K562 (cell line): ENCODE results near the gene ZBTB16. TPM values are rescaled to one million over a fixed set of nuclear protein-coding genes. Genes with fewer than 3 reads are reported as not detected.

Experiments used
- CBFB ChIP-seq: sonication (generic); formaldehyde crosslinking; IDR thresholded peaks from 2 replicates; pipeline ENCODE4 v1.4.0; 2020; ENCODE audit warnings: mild to moderate bottlenecking, missing genetic modification reagents
- CTBP1 ChIP-seq: fragments of 450-650 bp; IDR thresholded peaks from 2 replicates; pipeline ENCODE4 v1.6.1; 2016; ENCODE audit warnings: borderline replicate concordance
- DMBX1 ChIP-seq: fragments of 250-450 bp; sonication (Bioruptor Pico); IDR thresholded peaks from 2 replicates; pipeline ENCODE4 v1.8.0; 2022; ENCODE audit warnings: inconsistent platforms, mild to moderate bottlenecking, moderate library complexity, borderline replicate concordance
- ELF2 ChIP-seq: fragments of 250-450 bp; sonication (Bioruptor Pico); IDR thresholded peaks from 2 replicates; pipeline ENCODE4 v1.5.0; 2021; ENCODE audit warnings: mild to moderate bottlenecking
- NFIC ChIP-seq: fragments of 450-650 bp; IDR thresholded peaks from 2 replicates; pipeline ENCODE4 v1.6.1; 2017; ENCODE audit warnings: mild to moderate bottlenecking, inconsistent platforms
- RAD21 ChIP-seq, 2 experiments: fragments of 250-450 bp in 1 of 2; fragments of 450-650 bp in 1 of 2; sonication (Bioruptor Pico) in 1 of 2; formaldehyde crosslinking in 1 of 2; IDR thresholded peaks in 1 of 2; conservative IDR thresholded peaks in 1 of 2; 2 replicates each; pipeline versions ENCODE4 v1.4.0 to v1.8.0; 2020 to 2022; ENCODE audit warnings: mild to moderate bottlenecking in 2 of 2, moderate library complexity in 1 of 2
- RCOR1 ChIP-seq, 2 experiments: IDR thresholded peaks; 2 replicates each; pipeline ENCODE4 v1.6.1; 2012; ENCODE audit warnings: low read depth in 2 of 2, low read length in 2 of 2, borderline replicate concordance in 1 of 2, improper control_type of control experiment in 1 of 2
- TCF3 ChIP-seq: sonication (generic); formaldehyde crosslinking; IDR thresholded peaks from 2 replicates; pipeline ENCODE4 v1.4.0; 2020; ENCODE audit warnings: mild to moderate bottlenecking, missing genetic modification reagents
- ZBTB1 ChIP-seq: sonication (generic); formaldehyde crosslinking; IDR thresholded peaks from 2 replicates; pipeline ENCODE4 v1.8.1; 2023; ENCODE audit warnings: missing genetic modification reagents, low read depth, mild to moderate bottlenecking, borderline replicate concordance
- ZBTB7A ChIP-seq: IDR thresholded peaks from 2 replicates; pipeline ENCODE4 v1.6.1; 2011; ENCODE audit warnings: low read depth, mild to moderate bottlenecking, low read length, moderate library complexity, borderline replicate concordance; ENCODE audit not compliant: control insufficient read depth
- ZFP36 ChIP-seq: fragments of 150-350 bp; IDR thresholded peaks from 2 replicates; pipeline ENCODE4 v1.6.1; 2018; ENCODE audit warnings: low read length, low read depth; ENCODE audit not compliant: partially characterized antibody
- ZNF280B ChIP-seq: fragments of 250-450 bp; sonication (Bioruptor Pico); IDR thresholded peaks from 2 replicates; pipeline ENCODE4 v1.5.1; 2021; ENCODE audit warnings: mild to moderate bottlenecking
- polyA plus RNA-seq, 8 experiments: library from polyadenylated mRNA; depleted of rRNA in 4 of 8; stranded (reverse) in 5 of 8; unstranded in 3 of 8; fragments of >200 nt; fragmentation: Nextera tagmentation in 2 of 8; fragmentation: Illumina TruSeq in 1 of 8; extraction: Ambion mirVana in 2 of 8; extraction: Trizol in 1 of 8; gene quantifications; 2 replicates each; pipeline versions ENCODE4 v1.2.1 to v1.2.3, GENCODE V29; 2011 to 2014; ENCODE audit warnings: inconsistent platforms in 1 of 8, missing spikeins in 1 of 8
- total RNA-seq, 7 experiments: library from RNA; depleted of rRNA in 6 of 7; stranded (reverse); fragments of >200 nt in 6 of 7; fragmentation: Illumina TruSeq in 2 of 7; extraction: Trizol in 2 of 7; gene quantifications; 2 replicates each; pipeline versions ENCODE4 v1.2.1 to v1.2.3, GENCODE V29; 2011 to 2021; ENCODE audit warnings: low replicate concordance in 1 of 7
- TF ChIP-seq, protein P1 (sequence below), 2 experiments: fragments of 450-650 bp; formaldehyde crosslinking in 1 of 2; IDR thresholded peaks; 2 replicates each; pipeline versions ENCODE4 v1.4.0 to v1.6.1; 2014 to 2020; ENCODE audit warnings: mild to moderate bottlenecking in 2 of 2, borderline replicate concordance in 1 of 2, low read depth in 1 of 2
- TF ChIP-seq, protein P2 (sequence below), 2 experiments: IDR thresholded peaks; 2 replicates each; pipeline ENCODE4 v1.6.1; 2012; ENCODE audit warnings: improper control_type of control experiment in 2 of 2, low read depth in 2 of 2, low read length in 2 of 2, borderline replicate concordance in 1 of 2

ZBTB16 gene
- total and polyA plus RNA-seq, 9 of the 15 experiments (the other 6 are each of a cell fraction or from before 2014, with no cell fraction given) = 0.06 to 0.40 (median 0.24) TPM; not detected in 4

GRCh38 chr11:114036147-114036811, 23.2 kb upstream of the ZBTB16 start (continued):
- TF ChIP-seq ZNF280B (CRISPR knock-in tag) (no peak), TCF3 (CRISPR knock-in tag) (peak; percentile 23; the same call in 1 of the 2 replicates), ELF2 (CRISPR knock-in tag) (no peak), ZFP36 (peak; percentile 20), ZBTB1 (CRISPR knock-in tag) (no peak), RCOR1 (IDR thresholded peaks at IDR 0.05; ENCODE audit: borderline replicate concordance in 1 of 2, low read depth in 2 of 2, low read length in 2 of 2) (0 out of 4 replicates have a peak, but pooled peaks of 1 of the 2 experiments have one; percentile 18), NFIC (peak; percentile 74), CBFB (CRISPR knock-in tag) (0 out of 2 replicates have a peak, but pooled peaks have one; percentile 32), ZBTB7A (peak; percentile 60; the same call in 1 of the 2 replicates), RAD21 (CRISPR knock-in tag; conservative IDR thresholded peaks at IDR 0.05 in 1 of 2, IDR thresholded peaks at IDR 0.05 in 1 of 2) (peak; percentile 88 to 90), CTBP1 (peak; percentile 26; the same call in 1 of the 2 replicates), DMBX1 (no peak)
- TF ChIP-seq, protein P1, sequence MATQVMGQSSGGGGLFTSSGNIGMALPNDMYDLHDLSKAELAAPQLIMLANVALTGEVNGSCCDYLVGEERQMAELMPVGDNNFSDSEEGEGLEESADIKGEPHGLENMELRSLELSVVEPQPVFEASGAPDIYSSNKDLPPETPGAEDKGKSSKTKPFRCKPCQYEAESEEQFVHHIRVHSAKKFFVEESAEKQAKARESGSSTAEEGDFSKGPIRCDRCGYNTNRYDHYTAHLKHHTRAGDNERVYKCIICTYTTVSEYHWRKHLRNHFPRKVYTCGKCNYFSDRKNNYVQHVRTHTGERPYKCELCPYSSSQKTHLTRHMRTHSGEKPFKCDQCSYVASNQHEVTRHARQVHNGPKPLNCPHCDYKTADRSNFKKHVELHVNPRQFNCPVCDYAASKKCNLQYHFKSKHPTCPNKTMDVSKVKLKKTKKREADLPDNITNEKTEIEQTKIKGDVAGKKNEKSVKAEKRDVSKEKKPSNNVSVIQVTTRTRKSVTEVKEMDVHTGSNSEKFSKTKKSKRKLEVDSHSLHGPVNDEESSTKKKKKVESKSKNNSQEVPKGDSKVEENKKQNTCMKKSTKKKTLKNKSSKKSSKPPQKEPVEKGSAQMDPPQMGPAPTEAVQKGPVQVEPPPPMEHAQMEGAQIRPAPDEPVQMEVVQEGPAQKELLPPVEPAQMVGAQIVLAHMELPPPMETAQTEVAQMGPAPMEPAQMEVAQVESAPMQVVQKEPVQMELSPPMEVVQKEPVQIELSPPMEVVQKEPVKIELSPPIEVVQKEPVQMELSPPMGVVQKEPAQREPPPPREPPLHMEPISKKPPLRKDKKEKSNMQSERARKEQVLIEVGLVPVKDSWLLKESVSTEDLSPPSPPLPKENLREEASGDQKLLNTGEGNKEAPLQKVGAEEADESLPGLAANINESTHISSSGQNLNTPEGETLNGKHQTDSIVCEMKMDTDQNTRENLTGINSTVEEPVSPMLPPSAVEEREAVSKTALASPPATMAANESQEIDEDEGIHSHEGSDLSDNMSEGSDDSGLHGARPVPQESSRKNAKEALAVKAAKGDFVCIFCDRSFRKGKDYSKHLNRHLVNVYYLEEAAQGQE (IDR thresholded peaks at IDR 0.05; ENCODE audit: borderline replicate concordance) = peak; percentile 88
- TF ChIP-seq, protein P1 (CRISPR knock-in tag; IDR thresholded peaks at IDR 0.05; ENCODE audit: low read depth) = no peak
- TF ChIP-seq, protein P2, sequence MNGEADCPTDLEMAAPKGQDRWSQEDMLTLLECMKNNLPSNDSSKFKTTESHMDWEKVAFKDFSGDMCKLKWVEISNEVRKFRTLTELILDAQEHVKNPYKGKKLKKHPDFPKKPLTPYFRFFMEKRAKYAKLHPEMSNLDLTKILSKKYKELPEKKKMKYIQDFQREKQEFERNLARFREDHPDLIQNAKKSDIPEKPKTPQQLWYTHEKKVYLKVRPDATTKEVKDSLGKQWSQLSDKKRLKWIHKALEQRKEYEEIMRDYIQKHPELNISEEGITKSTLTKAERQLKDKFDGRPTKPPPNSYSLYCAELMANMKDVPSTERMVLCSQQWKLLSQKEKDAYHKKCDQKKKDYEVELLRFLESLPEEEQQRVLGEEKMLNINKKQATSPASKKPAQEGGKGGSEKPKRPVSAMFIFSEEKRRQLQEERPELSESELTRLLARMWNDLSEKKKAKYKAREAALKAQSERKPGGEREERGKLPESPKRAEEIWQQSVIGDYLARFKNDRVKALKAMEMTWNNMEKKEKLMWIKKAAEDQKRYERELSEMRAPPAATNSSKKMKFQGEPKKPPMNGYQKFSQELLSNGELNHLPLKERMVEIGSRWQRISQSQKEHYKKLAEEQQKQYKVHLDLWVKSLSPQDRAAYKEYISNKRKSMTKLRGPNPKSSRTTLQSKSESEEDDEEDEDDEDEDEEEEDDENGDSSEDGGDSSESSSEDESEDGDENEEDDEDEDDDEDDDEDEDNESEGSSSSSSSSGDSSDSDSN (IDR thresholded peaks at IDR 0.05; ENCODE audit: borderline replicate concordance in 1 of 2, low read depth in 2 of 2, low read length in 2 of 2) = peak; percentile 96 to 99
